PC-3 (cell line): Measurements from ENCODE around the gene PAQR4. TPM values are rescaled to one million over a fixed set of nuclear protein-coding genes. Genes with fewer than 3 reads are reported as not detected.

Experiments
- ATAC-seq: fragments of 200-7000 bp; cut with Tn5 transposase; 2 replicates; pipeline ENCODE4 v1.9.1; 2020; ENCODE audit warnings: mild to moderate bottlenecking, moderate library complexity
- BruUV-seq: library from RNA; stranded (reverse); fragments of 400-500 nt; replicated peaks from 2 replicates; lab custom pipeline; 2021; lab: Mats Ljungman, UMichigan
- CTCF ChIA-PET: fragments of 300-600 bp; sonication (Branson Sonifier 250); formaldehyde crosslinking; loops from one replicate; lab custom pipeline; 2022; ENCODE audit warnings: antibody characterized with exemption; lab: Charles Lee
- POLR2A ChIA-PET: fragments of 300-600 bp; sonication (Branson Sonifier 250); formaldehyde crosslinking; loops from one replicate; lab custom pipeline; 2022; ENCODE audit warnings: antibody characterized with exemption; ENCODE audit not compliant: unreplicated experiment; lab: Charles Lee
- DNase-seq: peaks from one replicate; pipeline ENCODE4 v3.0.0-alpha.2; 2015
- H2AFZ ChIP-seq: fragments of 300-600 bp; sonication (generic); 2 replicates; pipeline ENCODE4 v1.6.0; 2016; ENCODE audit warnings: antibody characterized with exemption, low read length
- H3F3A ChIP-seq: fragments of 300-600 bp; sonication (generic); one replicate; pipeline ENCODE4 v1.6.0; 2017; ENCODE audit warnings: antibody characterized with exemption, low read length, control low read depth, mild to moderate bottlenecking; ENCODE audit not compliant: unreplicated experiment
- H3K27ac ChIP-seq: fragments of 300-600 bp; sonication (generic); 2 replicates; pipeline ENCODE4 v1.5.1; 2016; ENCODE audit warnings: mild to moderate bottlenecking, low read length
- H3K27me3 ChIP-seq: fragments of 300-600 bp; sonication (generic); 2 replicates; pipeline ENCODE4 v1.6.1; 2016; ENCODE audit warnings: low read length, mixed read lengths
- H3K36me3 ChIP-seq: fragments of 300-600 bp; sonication (generic); 2 replicates; pipeline ENCODE4 v1.6.1; 2016; ENCODE audit warnings: low read depth, mixed run types, low read length, mixed read lengths
- H3K4me1 ChIP-seq: fragments of 300-600 bp; sonication (generic); 2 replicates; pipeline ENCODE4 v1.5.1; 2016; ENCODE audit warnings: low read length; ENCODE audit not compliant: insufficient read depth
- H3K4me2 ChIP-seq: fragments of 300-600 bp; sonication (generic); 2 replicates; pipeline ENCODE4 v1.6.0; 2016; ENCODE audit warnings: low read length
- H3K4me3 ChIP-seq: fragments of 300-600 bp; sonication (generic); 2 replicates; pipeline ENCODE4 v1.5.1; 2016; ENCODE audit warnings: mild to moderate bottlenecking, low read length, mixed read lengths
- H3K79me2 ChIP-seq: fragments of 300-600 bp; sonication (generic); 2 replicates; pipeline ENCODE4 v1.6.1; 2017; ENCODE audit warnings: low read length, mixed read lengths
- H3K9ac ChIP-seq: fragments of 300-600 bp; sonication (generic); 2 replicates; pipeline ENCODE4 v1.6.0; 2016; ENCODE audit warnings: mild to moderate bottlenecking, low read length
- H3K9me2 ChIP-seq: fragments of 300-600 bp; sonication (generic); replicated peaks from 2 replicates; pipeline ENCODE4 v1.6.1; 2016; ENCODE audit warnings: mixed run types, low read length, mixed read lengths
- H3K9me3 ChIP-seq: fragments of 300-600 bp; sonication (generic); 2 replicates; pipeline ENCODE4 v1.6.1; 2016; ENCODE audit warnings: low read length, mixed read lengths
- H4K20me1 ChIP-seq: fragments of 300-600 bp; sonication (generic); 2 replicates; pipeline ENCODE4 v1.6.1; 2016; ENCODE audit warnings: low read length, mixed read lengths
- EZH2 ChIP-seq: fragments of 300-600 bp; sonication (generic); IDR thresholded peaks from one replicate; pipeline ENCODE4 v1.6.1; 2017; ENCODE audit warnings: antibody characterized with exemption, mild to moderate bottlenecking, low read length; ENCODE audit not compliant: unreplicated experiment
- EZH2phosphoT487 ChIP-seq: fragments of 300-600 bp; sonication (generic); IDR thresholded peaks from 2 replicates; pipeline ENCODE4 v1.6.1; 2018; ENCODE audit warnings: mild to moderate bottlenecking, antibody characterized with exemption, low read length, borderline replicate concordance
- intact Hi-C: fragments of 100-400 bp; cut with micrococcal nuclease; formaldehyde crosslinking; loops from 2 replicates; pipeline ENCODE4 v1.9.0; 2023
- total RNA-seq: library from RNA; depleted of rRNA; stranded (reverse); fragments of >200 nt; gene quantifications from 2 replicates; pipeline ENCODE4 v1.2.3, GENCODE V29; 2014
- TF ChIP-seq, protein P1 (sequence below): fragments of 300-600 bp; sonication (generic); conservative IDR thresholded peaks from 2 replicates; pipeline ENCODE4 v1.5.1; 2017; ENCODE audit warnings: antibody characterized with exemption, low read depth, mild to moderate bottlenecking, low read length

The PAQR4 gene
- total RNA-seq, 1 experiment from 2014 or later = 37.9 TPM

- peaks cover 14% of the 10 kb centered on the region for H3K4me1 ChIP-seq
- no peak overlapping the region for H3K27ac ChIP-seq
- H3F3A ChIP-seq = no peaks in the 10 kb centered on the region
- H3K4me2 ChIP-seq = no peak overlapping the region
- no peaks in the 10 kb centered on the region for H3K36me3 ChIP-seq
- ChIA-PET POLR2A (interaction anchor here (0.6 to 1.2 kb wide), 2 partner anchors 16 to 1042 kb away, joined by 3 to 5 read pairs; partner anchors contain the start of gene TNFRSF12A), CTCF (interaction anchor here (0.9 to 1.5 kb wide), 2 partner anchors 24 to 28 kb away, joined by 3 to 14 read pairs; no protein-coding TSS in a partner anchor)
- DNase-seq = no peak
- H3K79me2 ChIP-seq = 0 out of 2 replicates have a peak, but pooled peaks cover 3% of the 10 kb centered on the region
- no peaks in the 10 kb centered on the region for H3K9me3 ChIP-seq
- intact Hi-C loops = loop anchor here (2.0 kb wide), 1 partner anchor 24 kb away; no protein-coding TSS in a partner anchor
- H4K20me1 ChIP-seq = no peaks in the 10 kb centered on the region
- TF ChIP-seq EZH2 = no peak
- TF ChIP-seq, protein P1, sequence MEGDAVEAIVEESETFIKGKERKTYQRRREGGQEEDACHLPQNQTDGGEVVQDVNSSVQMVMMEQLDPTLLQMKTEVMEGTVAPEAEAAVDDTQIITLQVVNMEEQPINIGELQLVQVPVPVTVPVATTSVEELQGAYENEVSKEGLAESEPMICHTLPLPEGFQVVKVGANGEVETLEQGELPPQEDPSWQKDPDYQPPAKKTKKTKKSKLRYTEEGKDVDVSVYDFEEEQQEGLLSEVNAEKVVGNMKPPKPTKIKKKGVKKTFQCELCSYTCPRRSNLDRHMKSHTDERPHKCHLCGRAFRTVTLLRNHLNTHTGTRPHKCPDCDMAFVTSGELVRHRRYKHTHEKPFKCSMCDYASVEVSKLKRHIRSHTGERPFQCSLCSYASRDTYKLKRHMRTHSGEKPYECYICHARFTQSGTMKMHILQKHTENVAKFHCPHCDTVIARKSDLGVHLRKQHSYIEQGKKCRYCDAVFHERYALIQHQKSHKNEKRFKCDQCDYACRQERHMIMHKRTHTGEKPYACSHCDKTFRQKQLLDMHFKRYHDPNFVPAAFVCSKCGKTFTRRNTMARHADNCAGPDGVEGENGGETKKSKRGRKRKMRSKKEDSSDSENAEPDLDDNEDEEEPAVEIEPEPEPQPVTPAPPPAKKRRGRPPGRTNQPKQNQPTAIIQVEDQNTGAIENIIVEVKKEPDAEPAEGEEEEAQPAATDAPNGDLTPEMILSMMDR = no peak
- TF ChIP-seq EZH2phosphoT487 = no peak
- no TSS peak for BruUV-seq
- H3K4me3 ChIP-seq = no peak overlapping the region
- H3K9me2 ChIP-seq = no peaks in the 10 kb centered on the region
- H3K27me3 ChIP-seq = no peaks in the 10 kb centered on the region
- ATAC-seq = peak; percentile 35
- H3K9ac ChIP-seq = no peak overlapping the region
- no peak overlapping the region for H2AFZ ChIP-seq
These were observed 35.2 kb downstream of the PAQR4 start for GRCh38 chr16:3004319-3004718.

GRCh38 chr16:3004781-3005284 lies 35.7 kb downstream of the PAQR4 start:
- H3K4me2 ChIP-seq = peak overlapping the region; percentile 94
- no peaks in the 10 kb centered on the region for H3F3A ChIP-seq
- TF ChIP-seq EZH2 (no peak), EZH2phosphoT487 (no peak)
- TF ChIP-seq, protein P1 = no peak
- H4K20me1 ChIP-seq = no peaks in the 10 kb centered on the region
- CTCF ChIA-PET = interaction anchor here (0.6 to 1.5 kb wide), 2 partner anchors 23 to 24 kb away, joined by 3 to 14 read pairs; no protein-coding TSS in a partner anchor
- intact Hi-C loops = loop anchor here (2.0 kb wide), 1 partner anchor 24 kb away; no protein-coding TSS in a partner anchor
- DNase-seq = peak; percentile 38
- no peaks in the 10 kb centered on the region for H3K9me3 ChIP-seq
- peak overlapping the region; percentile 45 for H3K27ac ChIP-seq
- peaks cover 19% of the 10 kb centered on the region for H3K4me1 ChIP-seq
- no peaks in the 10 kb centered on the region for H3K9me2 ChIP-seq
- no peaks in the 10 kb centered on the region for H3K36me3 ChIP-seq
- 0 out of 2 replicates have a peak, but pooled peaks cover 3% of the 10 kb centered on the region for H3K79me2 ChIP-seq
- peak; percentile 12; the same call in 1 of the 2 replicates for ATAC-seq
- peak overlapping the region; percentile 48 for H3K9ac ChIP-seq
- peak overlapping the region; percentile 84 for H2AFZ ChIP-seq
- H3K4me3 ChIP-seq = peak overlapping the region; percentile 86
- BruUV-seq = TSS peak; percentile 64
- H3K27me3 ChIP-seq = no peaks in the 10 kb centered on the region
- POLR2A ChIA-PET = interaction anchor here (0.6 kb wide), 1 partner anchor 1040 kb away, joined by 5 read pairs; the partner anchor contains the start of gene RPS2
